ENCODE data around the gene KIF26A.

KIF26A gene

GRCh38 chr14:104107611-104108569 lies 30.5 kb upstream of the KIF26A start:
- H2AFZ ChIP-seq (ENCODE audit: low read length): no peak overlapping the region
- no peaks in the 10 kb centered on the region for H3K27me3 ChIP-seq (ENCODE audit: insufficient read depth, low read length)
- TF ChIP-seq EZH2 (IDR thresholded peaks at IDR 0.05; ENCODE audit: borderline replicate concordance, low read length): no peak
- TF ChIP-seq, protein P1, sequence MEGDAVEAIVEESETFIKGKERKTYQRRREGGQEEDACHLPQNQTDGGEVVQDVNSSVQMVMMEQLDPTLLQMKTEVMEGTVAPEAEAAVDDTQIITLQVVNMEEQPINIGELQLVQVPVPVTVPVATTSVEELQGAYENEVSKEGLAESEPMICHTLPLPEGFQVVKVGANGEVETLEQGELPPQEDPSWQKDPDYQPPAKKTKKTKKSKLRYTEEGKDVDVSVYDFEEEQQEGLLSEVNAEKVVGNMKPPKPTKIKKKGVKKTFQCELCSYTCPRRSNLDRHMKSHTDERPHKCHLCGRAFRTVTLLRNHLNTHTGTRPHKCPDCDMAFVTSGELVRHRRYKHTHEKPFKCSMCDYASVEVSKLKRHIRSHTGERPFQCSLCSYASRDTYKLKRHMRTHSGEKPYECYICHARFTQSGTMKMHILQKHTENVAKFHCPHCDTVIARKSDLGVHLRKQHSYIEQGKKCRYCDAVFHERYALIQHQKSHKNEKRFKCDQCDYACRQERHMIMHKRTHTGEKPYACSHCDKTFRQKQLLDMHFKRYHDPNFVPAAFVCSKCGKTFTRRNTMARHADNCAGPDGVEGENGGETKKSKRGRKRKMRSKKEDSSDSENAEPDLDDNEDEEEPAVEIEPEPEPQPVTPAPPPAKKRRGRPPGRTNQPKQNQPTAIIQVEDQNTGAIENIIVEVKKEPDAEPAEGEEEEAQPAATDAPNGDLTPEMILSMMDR (IDR thresholded peaks at IDR 0.05; ENCODE audit: low read length): no peak
- no peaks in the 10 kb centered on the region for H3K9me3 ChIP-seq (ENCODE audit: low read length)
- H3K9me2 ChIP-seq (ENCODE audit: low read depth, low read length): no peaks in the 10 kb centered on the region
- no peak overlapping the region for H3K9ac ChIP-seq (ENCODE audit: low read length)
- H3K79me2 ChIP-seq (ENCODE audit: insufficient read depth, low read length): no peaks in the 10 kb centered on the region
- H3K4me1 ChIP-seq (ENCODE audit: insufficient read depth, low read length, severe bottlenecking): no peaks in the 10 kb centered on the region
- no peak overlapping the region for H3K4me2 ChIP-seq (ENCODE audit: low read length)
- no peak overlapping the region for H3K27ac ChIP-seq (ENCODE audit: low read depth, low read length, poor library complexity, severe bottlenecking)
- no peaks in the 10 kb centered on the region for H3K36me3 ChIP-seq (ENCODE audit: insufficient read depth, low read length)
- H3F3A ChIP-seq (ENCODE audit: insufficient read depth, low read length): no peaks in the 10 kb centered on the region
- no peaks in the 10 kb centered on the region for H4K20me1 ChIP-seq (ENCODE audit: insufficient read depth, low read length)
- H3K4me3 ChIP-seq (ENCODE audit: low read depth, low read length, poor library complexity, severe bottlenecking): no peak overlapping the region

DNA sequence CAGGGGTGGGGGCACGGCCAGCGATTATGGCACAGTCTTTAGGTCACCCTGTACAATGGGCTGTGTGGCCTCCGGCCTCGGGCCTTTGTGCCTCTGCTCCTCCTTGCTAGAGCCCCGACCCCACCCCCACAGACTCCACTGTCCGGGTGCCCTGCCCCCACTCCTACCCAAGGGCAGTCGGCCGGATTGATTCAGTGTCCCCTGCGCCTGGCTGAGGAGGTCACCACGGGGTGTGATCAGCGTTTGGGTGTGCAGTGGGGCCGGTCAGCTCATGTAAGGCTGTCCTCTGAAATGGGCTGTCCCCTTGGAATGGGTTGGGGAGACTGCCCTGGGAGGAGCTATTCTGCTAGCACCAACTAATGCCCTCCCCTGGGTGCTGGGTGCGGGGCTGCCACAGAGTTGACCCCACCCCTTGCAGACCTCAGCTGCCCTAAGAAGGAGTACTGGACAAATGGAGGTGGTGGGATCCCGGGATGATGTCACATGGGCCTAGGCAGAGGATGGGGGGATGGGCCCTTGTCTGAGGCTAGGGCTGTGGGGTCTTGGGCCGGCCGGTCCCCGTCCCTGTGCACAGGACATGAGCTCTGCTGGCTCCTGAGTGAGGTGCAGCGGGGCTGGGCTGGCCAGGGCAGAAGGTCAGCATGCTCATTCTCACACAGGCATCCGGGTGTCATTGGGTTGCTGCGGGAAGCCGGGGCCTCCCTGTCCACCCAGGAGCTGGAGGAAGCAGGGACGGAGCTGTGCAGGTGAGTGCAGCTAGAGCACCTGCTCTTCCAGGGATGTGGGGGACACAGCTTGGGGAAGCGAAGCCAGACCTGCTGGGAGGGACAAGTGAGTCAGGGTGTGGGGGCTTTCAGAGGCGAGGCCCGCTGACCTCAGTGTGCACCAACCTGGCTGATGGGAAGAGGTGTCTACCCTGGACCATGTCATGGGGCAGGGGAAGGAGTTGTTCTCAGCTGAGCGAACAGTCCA lies 29.5 kb upstream of the KIF26A start:
- no peak overlapping the region for H3K4me3 ChIP-seq (ENCODE audit: low read depth, low read length, poor library complexity, severe bottlenecking)
- no peaks in the 10 kb centered on the region for H3F3A ChIP-seq (ENCODE audit: insufficient read depth, low read length)
- no peak overlapping the region for H2AFZ ChIP-seq (ENCODE audit: low read length)
- TF ChIP-seq EZH2 (IDR thresholded peaks at IDR 0.05; ENCODE audit: borderline replicate concordance, low read length): no peak
- H3K9ac ChIP-seq (ENCODE audit: low read length): no peak overlapping the region
- no peak overlapping the region for H3K4me2 ChIP-seq (ENCODE audit: low read length)
- no peak overlapping the region for H3K27ac ChIP-seq (ENCODE audit: low read depth, low read length, poor library complexity, severe bottlenecking)
- no peaks in the 10 kb centered on the region for H4K20me1 ChIP-seq (ENCODE audit: insufficient read depth, low read length)
- H3K4me1 ChIP-seq (ENCODE audit: insufficient read depth, low read length, severe bottlenecking): no peaks in the 10 kb centered on the region
- H3K36me3 ChIP-seq (ENCODE audit: insufficient read depth, low read length): no peaks in the 10 kb centered on the region
- H3K9me2 ChIP-seq (ENCODE audit: low read depth, low read length): no peaks in the 10 kb centered on the region
- no peaks in the 10 kb centered on the region for H3K79me2 ChIP-seq (ENCODE audit: insufficient read depth, low read length)
- no peaks in the 10 kb centered on the region for H3K27me3 ChIP-seq (ENCODE audit: insufficient read depth, low read length)
- no peaks in the 10 kb centered on the region for H3K9me3 ChIP-seq (ENCODE audit: low read length)

DNA sequence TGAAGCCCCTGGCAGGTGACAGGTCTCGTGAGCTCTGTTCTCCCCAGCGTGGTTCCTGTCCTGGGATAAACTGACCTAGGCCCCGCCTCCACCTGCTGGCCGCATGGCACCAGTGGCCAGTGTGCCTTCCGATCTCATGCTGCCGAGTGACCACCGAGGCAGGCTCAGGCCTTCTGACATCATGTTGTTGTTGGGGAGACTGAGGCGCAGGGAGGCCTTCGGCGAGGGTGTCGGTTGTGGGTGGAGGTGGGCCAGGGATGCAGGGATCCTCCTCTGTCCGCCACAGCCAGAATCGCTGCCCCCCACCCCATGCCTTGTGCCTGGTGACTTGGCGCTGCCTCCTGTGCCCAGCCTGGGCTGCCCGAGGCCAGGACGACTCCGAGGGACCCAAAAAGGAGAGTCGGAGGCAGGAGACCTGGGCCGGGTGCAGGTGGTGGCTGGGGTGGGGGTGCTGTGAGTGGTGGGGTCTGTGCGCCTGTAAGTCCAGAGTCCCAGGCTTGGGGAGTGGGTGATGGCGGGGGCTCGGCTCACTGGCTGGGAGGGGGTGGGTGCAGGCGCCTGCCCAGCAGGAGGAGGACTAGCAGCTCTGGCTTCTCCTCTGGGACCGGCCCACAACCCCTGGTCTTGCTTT lies 28.5 kb upstream of the KIF26A start:
- no peak overlapping the region for H3K4me3 ChIP-seq (ENCODE audit: low read depth, low read length, poor library complexity, severe bottlenecking)
- no peaks in the 10 kb centered on the region for H3K9me3 ChIP-seq (ENCODE audit: low read length)
- H3K27me3 ChIP-seq (ENCODE audit: insufficient read depth, low read length): peaks cover 5% of the 10 kb centered on the region; the same call in 1 of the 2 replicates
- H4K20me1 ChIP-seq (ENCODE audit: insufficient read depth, low read length): no peaks in the 10 kb centered on the region
- H3K4me1 ChIP-seq (ENCODE audit: insufficient read depth, low read length, severe bottlenecking): no peaks in the 10 kb centered on the region
- TF ChIP-seq, protein P1 (IDR thresholded peaks at IDR 0.05; ENCODE audit: low read length): no peak
- no peak for TF ChIP-seq EZH2 (IDR thresholded peaks at IDR 0.05; ENCODE audit: borderline replicate concordance, low read length)
- H2AFZ ChIP-seq (ENCODE audit: low read length): no peak overlapping the region
- H3K27ac ChIP-seq (ENCODE audit: low read depth, low read length, poor library complexity, severe bottlenecking): no peak overlapping the region
- no peaks in the 10 kb centered on the region for H3F3A ChIP-seq (ENCODE audit: insufficient read depth, low read length)
- no peaks in the 10 kb centered on the region for H3K36me3 ChIP-seq (ENCODE audit: insufficient read depth, low read length)
- H3K9me2 ChIP-seq (ENCODE audit: low read depth, low read length): no peaks in the 10 kb centered on the region
- no peak overlapping the region for H3K9ac ChIP-seq (ENCODE audit: low read length)
- no peaks in the 10 kb centered on the region for H3K79me2 ChIP-seq (ENCODE audit: insufficient read depth, low read length)
- H3K4me2 ChIP-seq (ENCODE audit: low read length): no peak overlapping the region

Measured in OCI-LY1 (cell line).